Activated T-helper 9 cell treated with anti-CD3 and anti-CD28 coated beads, Interleukin-2, amount 50 U/mL, for 16 hours (primary cell): ENCODE measurements around the gene MAT2A.
"Not testable (repeated sequence)": the region's sequence is repeated elsewhere in the genome, so short reads cannot be mapped to it uniquely, and the experiment has no call there.

ENCODE experiments used
- DNase-seq: peaks from one replicate; pipeline ENCODE4 v3.0.0-alpha.2; 2020; ENCODE audit warnings: low read depth

The MAT2A gene

GRCh38 chr2:85524336-85524908 lies 14.5 kb upstream of the MAT2A start:
- DNase-seq: no peak

DNA sequence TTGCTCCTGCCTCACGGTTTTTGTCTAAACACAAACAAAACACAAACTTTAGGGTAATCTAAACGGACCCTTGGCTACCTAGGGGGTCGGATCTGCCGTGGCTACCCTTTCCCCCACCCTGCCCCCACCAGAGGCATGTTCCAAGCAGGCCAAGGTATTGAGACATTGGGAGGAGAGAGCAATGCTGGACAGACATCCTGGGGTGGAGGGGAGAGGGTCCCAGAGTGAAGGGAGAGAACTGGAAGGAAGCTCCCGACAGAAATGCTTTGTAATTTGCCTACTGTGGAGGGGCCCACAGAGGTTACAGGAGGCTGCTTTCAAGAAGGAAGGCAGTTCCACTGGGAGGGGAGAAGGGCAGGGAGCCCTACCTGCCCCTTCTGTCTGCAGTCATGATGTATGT lies 13.9 kb upstream of the MAT2A start:
- no peak for DNase-seq

- DNase-seq: no peak
Observed at GRCh38 chr2:85525567-85525966, 13.4 kb upstream of the MAT2A start.

- no peak for DNase-seq
Observed at GRCh38 chr2:85527787-85528186, 11.2 kb upstream of the MAT2A start.

GRCh38 chr2:85528355-85528754 lies 10.6 kb upstream of the MAT2A start:
- DNase-seq: no peak

DNA sequence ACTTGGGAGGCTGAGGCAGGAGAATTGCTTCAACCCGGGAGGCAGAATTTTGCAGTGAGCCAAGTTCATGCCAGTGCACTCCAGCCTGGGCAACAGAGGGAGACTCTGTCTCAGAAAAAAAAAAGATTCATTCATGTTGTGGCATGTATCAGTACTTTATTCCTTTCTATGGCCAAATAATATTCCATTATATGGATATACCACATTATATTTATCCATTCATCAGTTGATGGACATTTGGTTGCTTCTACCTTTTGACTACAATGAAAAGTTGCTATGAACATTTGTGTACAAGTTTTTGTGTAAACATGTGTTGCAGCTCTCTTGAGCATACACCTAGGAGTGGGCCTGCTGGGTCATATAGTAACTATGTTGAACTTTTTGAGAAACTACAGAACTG lies 9.2 kb upstream of the MAT2A start:
- DNase-seq: no peak

- no peak for DNase-seq
Observed at GRCh38 chr2:85531589-85531988, 7.4 kb upstream of the MAT2A start.

DNA sequence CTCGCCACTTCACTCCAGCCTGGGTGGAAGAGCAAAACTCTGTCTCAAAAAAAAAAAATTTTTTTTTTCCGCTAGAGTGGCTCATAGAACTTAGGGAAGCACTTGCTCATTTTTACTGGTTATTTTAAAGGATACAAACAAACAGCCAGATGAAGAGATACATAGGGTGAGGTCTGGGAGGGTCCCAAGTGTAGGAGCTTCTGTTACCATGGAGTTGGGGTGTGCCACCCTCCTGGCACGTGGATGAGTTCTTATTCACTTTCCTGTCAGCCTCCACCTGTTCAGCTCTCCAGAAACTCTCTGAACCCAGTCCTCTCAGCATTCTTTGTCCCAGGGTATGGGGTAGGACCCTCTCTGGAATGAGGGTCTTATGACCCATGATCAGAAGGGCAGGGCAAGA lies 4.9 kb upstream of the MAT2A start:
- no peak for DNase-seq

- DNase-seq: no peak
Observed at GRCh38 chr2:85534881-85535280, 4.1 kb upstream of the MAT2A start.

GRCh38 chr2:85536479-85536878 lies 2.5 kb upstream of the MAT2A start:
- DNase-seq: no peak

GRCh38 chr2:85537600-85538506 lies 1.1 kb upstream of the MAT2A start:
- DNase-seq: peak; percentile 20

DNA sequence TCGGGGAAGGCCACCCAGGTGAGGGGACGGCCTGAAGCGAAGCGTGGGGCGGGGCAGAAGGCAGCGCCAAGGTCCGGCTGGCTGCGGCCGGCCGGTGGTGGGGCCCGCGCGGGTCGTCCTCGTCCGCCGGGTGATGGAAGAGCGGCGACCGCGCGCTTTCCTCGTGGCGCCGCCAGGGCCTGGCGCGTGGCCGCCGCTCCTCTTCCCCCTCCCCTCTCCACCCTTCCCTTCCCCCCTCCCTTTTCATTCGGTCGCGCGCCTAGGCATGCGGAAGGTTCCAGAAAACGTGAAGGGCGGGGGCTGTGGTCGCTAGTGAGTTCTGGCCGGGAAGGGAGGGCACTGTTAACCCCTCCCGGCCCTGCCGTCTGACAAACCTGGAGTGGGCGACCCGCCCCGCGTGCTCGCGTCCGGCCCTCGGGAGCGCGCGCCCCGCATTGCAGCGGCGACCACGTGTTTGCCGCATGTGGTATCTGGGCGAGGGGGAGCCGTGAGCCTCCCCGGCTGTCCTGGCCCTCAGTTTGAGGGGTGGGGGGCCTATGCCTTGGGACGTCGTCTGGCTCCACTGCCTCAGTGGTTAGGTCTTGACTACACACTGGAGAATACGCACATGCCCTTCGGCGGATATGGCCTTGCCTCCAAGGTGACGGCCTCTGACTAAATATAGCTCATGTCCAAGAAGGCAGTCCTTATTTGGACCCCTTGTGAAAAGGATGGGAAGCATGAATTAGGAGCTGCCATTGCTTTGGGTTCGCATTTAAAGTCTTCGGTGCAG lies 579 bp downstream of the MAT2A start:
- DNase-seq: peak; percentile 69

GRCh38 chr2:85540133-85540648 lies 1.2 kb downstream of the MAT2A start:
- DNase-seq: no peak

DNA sequence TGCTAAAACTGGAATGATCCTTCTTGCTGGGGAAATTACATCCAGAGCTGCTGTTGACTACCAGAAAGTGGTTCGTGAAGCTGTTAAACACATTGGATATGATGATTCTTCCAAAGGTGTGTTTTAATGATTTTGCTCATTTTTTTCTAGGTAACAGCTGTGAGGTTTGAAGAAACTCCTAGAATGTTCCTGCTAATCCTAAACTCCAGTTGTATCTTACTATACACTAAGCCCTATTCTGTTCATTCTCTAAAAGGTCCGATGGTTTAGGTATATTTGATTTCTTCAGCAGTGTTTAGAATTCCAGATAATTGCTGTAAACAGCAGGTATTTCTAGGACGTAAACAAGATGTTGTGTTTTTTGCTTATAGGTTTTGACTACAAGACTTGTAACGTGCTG lies 2.3 kb downstream of the MAT2A start:
- no peak for DNase-seq

DNA sequence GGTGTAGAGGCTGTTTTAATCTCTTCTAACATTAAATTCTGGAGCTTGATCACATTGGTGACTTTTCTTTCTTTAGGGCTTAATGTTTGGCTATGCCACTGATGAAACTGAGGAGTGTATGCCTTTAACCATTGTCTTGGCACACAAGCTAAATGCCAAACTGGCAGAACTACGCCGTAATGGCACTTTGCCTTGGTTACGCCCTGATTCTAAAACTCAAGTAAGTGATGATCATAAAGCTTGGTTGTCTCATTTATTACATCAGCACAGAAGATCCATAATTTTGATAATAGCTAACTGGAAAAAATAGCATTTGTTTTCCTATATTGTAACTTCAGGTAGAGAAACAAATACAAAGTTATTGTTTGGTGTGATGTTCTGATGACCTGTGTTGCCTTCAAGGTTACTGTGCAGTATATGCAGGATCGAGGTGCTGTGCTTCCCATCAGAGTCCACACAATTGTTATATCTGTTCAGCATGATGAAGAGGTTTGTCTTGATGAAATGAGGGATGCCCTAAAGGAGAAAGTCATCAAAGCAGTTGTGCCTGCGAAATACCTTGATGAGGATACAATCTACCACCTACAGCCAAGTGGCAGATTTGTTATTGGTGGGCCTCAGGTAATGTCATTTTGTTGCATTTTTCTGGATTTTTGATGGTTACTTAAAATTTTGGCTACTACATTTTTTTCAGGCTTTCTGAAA lies 2.9 kb downstream of the MAT2A start:
- no peak for DNase-seq

GRCh38 chr2:85542777-85543176 lies 3.8 kb downstream of the MAT2A start:
- no peak for DNase-seq

DNA sequence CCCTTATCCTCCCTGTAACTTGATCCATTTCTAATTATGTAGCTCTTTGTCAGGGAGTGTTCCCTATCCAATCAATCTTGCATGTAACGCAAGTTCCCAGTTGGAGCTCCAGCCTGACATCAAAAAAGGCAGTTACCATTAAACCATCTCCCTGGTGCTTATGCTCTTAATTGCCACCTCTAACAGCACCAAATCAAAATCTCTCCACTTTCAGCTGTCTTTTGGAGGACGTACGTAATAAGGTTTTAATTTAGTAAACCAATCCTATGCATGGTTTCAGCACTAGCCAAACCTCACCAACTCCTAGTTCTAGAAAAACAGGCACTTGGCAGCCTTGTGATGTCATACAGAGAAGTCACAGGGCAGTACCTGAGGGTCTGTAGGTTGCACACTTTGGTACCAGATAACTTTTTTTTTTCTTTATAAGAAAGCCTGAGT lies 5.3 kb downstream of the MAT2A start:
- DNase-seq: not testable (repeated sequence)

- DNase-seq: not testable (repeated sequence)
Observed at GRCh38 chr2:85544915-85545779, 6.2 kb downstream of the MAT2A start.

- no peak for DNase-seq
Observed at GRCh38 chr2:85545780-85546240, 6.8 kb downstream of the MAT2A start.

GRCh38 chr2:85547089-85547858 lies 8.3 kb downstream of the MAT2A start:
- DNase-seq: no peak
